ENCODE data around the gene KIF1C. TPM values are rescaled to one million over a fixed set of nuclear protein-coding genes. Genes with fewer than 3 reads are reported as not detected.

KIF1C gene
- total RNA-seq, 1 donor from 2014 or later = 22.1 TPM

DNA sequence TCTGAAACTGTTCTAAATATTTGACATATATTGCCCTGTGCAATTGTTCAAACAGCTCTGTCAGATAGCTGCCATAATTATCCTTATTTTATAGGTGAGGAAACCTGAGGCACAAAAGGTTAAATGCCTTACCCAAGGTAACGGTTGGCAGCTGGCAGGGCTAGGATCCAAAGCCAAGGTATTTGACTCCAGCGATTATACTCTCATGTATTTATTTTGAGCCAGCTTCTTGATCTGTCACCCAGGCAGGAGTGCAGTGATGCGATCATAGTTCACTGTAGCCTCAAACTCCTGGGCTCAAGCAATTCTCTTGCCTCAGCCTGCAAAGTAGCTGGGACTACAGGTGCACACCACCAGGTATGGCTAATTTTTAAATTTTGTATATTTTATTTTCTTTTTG, 39.6 kb upstream of the KIF1C start:
- Histone ChIP-seq H3K36me3 (no peaks in the 10 kb centered on the region), H2AFZ (replicated peaks) (no peak overlapping the region), H3F3A (ENCODE audit: low read depth) (peaks cover 14% of the 10 kb centered on the region), H3K4me1 (peaks cover 6% of the 10 kb centered on the region), H3K9me3 (ENCODE audit: low read depth) (no peaks in the 10 kb centered on the region), H3K9ac (no peak overlapping the region), H3K79me2 (ENCODE audit: low read depth) (no peaks in the 10 kb centered on the region), H3K27ac (no peak overlapping the region), H3K4me2 (no peak overlapping the region), H3K27me3 (no peaks in the 10 kb centered on the region), H3K4me3 (no peak overlapping the region), H4K20me1 (ENCODE audit: low read depth) (no peaks in the 10 kb centered on the region)
- peaks cover 12% of the 10 kb centered on the region for H3K4me1 Mint-ChIP-seq
- H3K27me3 Mint-ChIP-seq (ENCODE audit: insufficient read depth, low read depth) = peaks cover 3% of the 10 kb centered on the region
- H3K36me3 Mint-ChIP-seq = peaks cover 29% of the 10 kb centered on the region
- H3K27ac Mint-ChIP-seq = no peak overlapping the region
- H3K9me3 Mint-ChIP-seq = no peaks in the 10 kb centered on the region
- no peak for DNase-seq (ENCODE audit: low spot score)
- no peak overlapping the region for H3K4me3 Mint-ChIP-seq
- TF ChIP-seq, protein P1, sequence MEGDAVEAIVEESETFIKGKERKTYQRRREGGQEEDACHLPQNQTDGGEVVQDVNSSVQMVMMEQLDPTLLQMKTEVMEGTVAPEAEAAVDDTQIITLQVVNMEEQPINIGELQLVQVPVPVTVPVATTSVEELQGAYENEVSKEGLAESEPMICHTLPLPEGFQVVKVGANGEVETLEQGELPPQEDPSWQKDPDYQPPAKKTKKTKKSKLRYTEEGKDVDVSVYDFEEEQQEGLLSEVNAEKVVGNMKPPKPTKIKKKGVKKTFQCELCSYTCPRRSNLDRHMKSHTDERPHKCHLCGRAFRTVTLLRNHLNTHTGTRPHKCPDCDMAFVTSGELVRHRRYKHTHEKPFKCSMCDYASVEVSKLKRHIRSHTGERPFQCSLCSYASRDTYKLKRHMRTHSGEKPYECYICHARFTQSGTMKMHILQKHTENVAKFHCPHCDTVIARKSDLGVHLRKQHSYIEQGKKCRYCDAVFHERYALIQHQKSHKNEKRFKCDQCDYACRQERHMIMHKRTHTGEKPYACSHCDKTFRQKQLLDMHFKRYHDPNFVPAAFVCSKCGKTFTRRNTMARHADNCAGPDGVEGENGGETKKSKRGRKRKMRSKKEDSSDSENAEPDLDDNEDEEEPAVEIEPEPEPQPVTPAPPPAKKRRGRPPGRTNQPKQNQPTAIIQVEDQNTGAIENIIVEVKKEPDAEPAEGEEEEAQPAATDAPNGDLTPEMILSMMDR (IDR thresholded peaks at IDR 0.05) = no peak
- TF ChIP-seq EZH2 (IDR thresholded peaks at IDR 0.05) (no peak), EZH2phosphoT487 (IDR thresholded peaks at IDR 0.05) (no peak)

DNA sequence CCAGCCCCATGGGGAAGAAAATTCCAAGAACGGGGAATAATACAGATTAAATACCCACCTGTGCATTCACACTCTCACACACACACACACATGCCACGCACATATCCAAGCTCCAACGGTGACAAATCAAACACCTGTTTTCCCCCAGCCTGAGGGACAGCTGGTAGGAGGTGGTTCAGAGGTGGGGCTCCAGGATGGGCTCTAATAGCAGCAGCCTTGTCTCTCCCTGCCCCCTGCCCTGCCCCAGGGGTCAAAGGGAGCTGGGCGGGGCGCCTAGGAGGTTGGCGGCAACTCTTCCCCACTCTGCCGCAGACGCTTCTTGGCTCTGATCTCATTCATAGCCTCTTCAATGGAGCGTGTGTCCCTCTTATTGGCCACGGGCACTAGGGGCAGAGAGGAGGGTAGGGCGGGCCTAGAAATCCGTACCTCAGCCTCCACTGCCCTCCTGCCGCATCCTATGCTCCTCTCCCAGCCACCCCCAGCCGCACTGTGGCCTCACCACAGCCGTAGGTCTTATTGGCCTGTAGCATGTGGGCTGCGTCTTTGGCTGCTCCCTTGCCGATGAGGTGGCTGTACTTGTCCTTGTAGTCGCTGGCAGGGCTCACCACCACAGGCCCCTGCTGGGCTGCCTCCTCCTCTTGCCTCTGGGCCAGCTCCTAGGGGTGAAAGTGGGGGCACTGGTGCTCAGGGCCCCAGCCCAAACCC, 38.3 kb upstream of the KIF1C start:
- TF ChIP-seq, protein P1 (IDR thresholded peaks at IDR 0.05) = no peak
- no peak for TF ChIP-seq EZH2phosphoT487 (IDR thresholded peaks at IDR 0.05)
- TF ChIP-seq EZH2 (IDR thresholded peaks at IDR 0.05) = no peak

DNA sequence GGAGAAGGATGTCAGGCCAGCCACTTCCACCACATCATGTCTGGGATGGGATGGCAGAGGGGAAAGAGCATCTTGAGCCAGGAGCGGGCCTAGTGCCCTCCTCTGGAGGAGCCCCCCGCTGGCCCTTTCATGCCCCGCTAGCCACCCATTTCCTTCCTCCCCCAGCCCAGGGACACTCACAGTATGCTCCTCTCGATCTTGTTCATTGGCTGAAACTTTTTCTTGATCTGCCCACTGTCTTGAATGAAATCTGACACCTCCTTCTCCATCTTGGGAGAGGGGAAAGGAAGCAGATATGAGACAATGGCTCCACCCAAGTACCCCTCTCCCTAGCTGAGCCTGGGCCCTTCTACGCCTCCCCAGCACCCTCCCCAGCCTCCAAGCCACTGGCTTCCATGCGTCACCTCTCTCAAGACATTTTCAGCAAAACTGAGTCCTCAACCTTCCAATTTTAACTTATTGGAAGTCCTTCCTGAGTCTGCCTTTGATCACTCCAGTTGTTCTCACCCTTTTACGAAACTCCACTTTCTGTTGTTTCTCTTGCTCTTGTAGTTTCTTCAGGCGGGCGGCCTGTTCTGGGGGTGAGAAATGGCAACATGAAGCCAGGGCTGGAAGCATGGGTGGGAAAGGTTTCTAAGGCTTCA, 37.3 kb upstream of the KIF1C start:
- Histone ChIP-seq H3K9me3 (ENCODE audit: low read depth) (no peaks in the 10 kb centered on the region), H3K4me3 (no peak overlapping the region), H3K4me1 (peaks cover 6% of the 10 kb centered on the region), H3K27ac (peak overlapping the region; percentile 20), H2AFZ (replicated peaks) (no peak overlapping the region), H3K36me3 (no peaks in the 10 kb centered on the region), H4K20me1 (ENCODE audit: low read depth) (no peaks in the 10 kb centered on the region), H3K79me2 (ENCODE audit: low read depth) (peaks cover 10% of the 10 kb centered on the region), H3F3A (ENCODE audit: low read depth) (peaks cover 14% of the 10 kb centered on the region), H3K9ac (no peak overlapping the region), H3K4me2 (no peak overlapping the region), H3K27me3 (no peaks in the 10 kb centered on the region)
- H3K4me3 Mint-ChIP-seq = no peak overlapping the region
- H3K4me1 Mint-ChIP-seq = peaks cover 9% of the 10 kb centered on the region
- H3K27ac Mint-ChIP-seq = no peak overlapping the region
- H3K9me3 Mint-ChIP-seq = peaks cover 3% of the 10 kb centered on the region
- H3K36me3 Mint-ChIP-seq = peaks cover 33% of the 10 kb centered on the region
- no peak for DNase-seq (ENCODE audit: low spot score)
- TF ChIP-seq EZH2phosphoT487 (IDR thresholded peaks at IDR 0.05) = no peak
- TF ChIP-seq EZH2 (IDR thresholded peaks at IDR 0.05) = no peak
- TF ChIP-seq, protein P1 (IDR thresholded peaks at IDR 0.05) = no peak
- H3K27me3 Mint-ChIP-seq (ENCODE audit: insufficient read depth, low read depth) = peaks cover 5% of the 10 kb centered on the region

More for the DNA sequence above, 38.3 kb upstream of the KIF1C start:
- Histone ChIP-seq H3K36me3 (no peaks in the 10 kb centered on the region), H3K79me2 (ENCODE audit: low read depth) (peaks cover under 1% of the 10 kb centered on the region), H3K4me3 (no peak overlapping the region), H3K9me3 (ENCODE audit: low read depth) (no peaks in the 10 kb centered on the region), H4K20me1 (ENCODE audit: low read depth) (no peaks in the 10 kb centered on the region), H3K4me1 (peaks cover 6% of the 10 kb centered on the region), H3F3A (ENCODE audit: low read depth) (peaks cover 14% of the 10 kb centered on the region), H3K27me3 (no peaks in the 10 kb centered on the region), H3K27ac (no peak overlapping the region), H3K9ac (no peak overlapping the region), H3K4me2 (no peak overlapping the region), H2AFZ (replicated peaks) (no peak overlapping the region)
- peaks cover 29% of the 10 kb centered on the region for H3K36me3 Mint-ChIP-seq
- H3K4me3 Mint-ChIP-seq = no peak overlapping the region
- peaks cover 3% of the 10 kb centered on the region for H3K27me3 Mint-ChIP-seq (ENCODE audit: insufficient read depth, low read depth)
- peaks cover 6% of the 10 kb centered on the region for H3K4me1 Mint-ChIP-seq
- no peak overlapping the region for H3K27ac Mint-ChIP-seq
- H3K9me3 Mint-ChIP-seq = no peaks in the 10 kb centered on the region
- DNase-seq (ENCODE audit: low spot score) = no peak

All from neural progenitor cell (in vitro differentiated cells).